Activated T-helper 17 cell treated with anti-CD3 and anti-CD28 coated beads, Interleukin-2, amount 50 U/mL, for 72 hours (primary cell): Measurements from ENCODE around the gene MOGAT2. TPM values are rescaled to one million over a fixed set of nuclear protein-coding genes. Genes with fewer than 3 reads are reported as not detected.

Experiments used
- ATAC-seq: fragments of 150-1000 bp; cut with Tn5 transposase; replicated peaks from 2 replicates; pipeline ENCODE4 v1.10.0; 2021; ENCODE audit warnings: mild to moderate bottlenecking, moderate library complexity
- H3K27ac Mint-ChIP-seq: one replicate; pipeline ENCODE4 v1.8.0; 2022; ENCODE audit warnings: mixed read lengths
- H3K27me3 Mint-ChIP-seq: one replicate; pipeline ENCODE4 v1.8.0; 2022; ENCODE audit warnings: mixed read lengths
- H3K36me3 Mint-ChIP-seq: one replicate; pipeline ENCODE4 v1.8.0; 2022; ENCODE audit warnings: low read depth, mild to moderate bottlenecking, mixed read lengths
- H3K4me1 Mint-ChIP-seq: one replicate; pipeline ENCODE4 v1.8.0; 2022; ENCODE audit warnings: mixed read lengths
- H3K4me3 Mint-ChIP-seq: one replicate; pipeline ENCODE4 v1.8.0; 2022; ENCODE audit warnings: mild to moderate bottlenecking, mixed read lengths
- H3K9me3 Mint-ChIP-seq: one replicate; pipeline ENCODE4 v1.8.0; 2022; ENCODE audit warnings: mixed read lengths
- total RNA-seq, 2 donors: library from RNA; stranded (reverse); gene quantifications; one replicate each; pipeline ENCODE4 v1.2.3, GENCODE V29; 2022

The MOGAT2 gene
- total RNA-seq, 2 donors from 2014 or later: not detected

DNA sequence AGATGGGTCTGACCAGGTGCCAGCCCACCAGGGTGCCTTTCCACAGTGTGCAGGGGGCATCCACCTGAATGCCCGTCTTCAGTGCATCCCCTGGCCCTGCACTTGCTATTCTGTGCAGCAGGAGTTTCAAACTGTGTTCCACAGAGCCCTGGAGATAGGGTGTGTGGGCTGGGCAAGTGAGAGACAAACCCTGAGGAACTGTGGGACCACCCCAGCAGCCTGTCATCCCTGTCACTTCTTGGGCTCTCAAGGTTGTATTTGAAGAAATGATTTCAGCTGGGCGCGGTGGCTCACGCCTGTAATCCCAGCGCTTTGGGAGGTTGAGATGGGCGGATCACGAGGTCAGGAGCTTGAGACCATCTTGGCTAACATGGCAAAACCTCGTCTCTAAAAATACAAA is 44.5 kb downstream of the MOGAT2 start:
- no peaks in the 10 kb centered on the region for H3K9me3 Mint-ChIP-seq
- H3K4me1 Mint-ChIP-seq: peaks cover 4% of the 10 kb centered on the region
- no peak overlapping the region for H3K4me3 Mint-ChIP-seq
- peaks cover under 1% of the 10 kb centered on the region for H3K27me3 Mint-ChIP-seq
- H3K27ac Mint-ChIP-seq: no peak overlapping the region
- no peak for ATAC-seq
- H3K36me3 Mint-ChIP-seq: no peaks in the 10 kb centered on the region

DNA sequence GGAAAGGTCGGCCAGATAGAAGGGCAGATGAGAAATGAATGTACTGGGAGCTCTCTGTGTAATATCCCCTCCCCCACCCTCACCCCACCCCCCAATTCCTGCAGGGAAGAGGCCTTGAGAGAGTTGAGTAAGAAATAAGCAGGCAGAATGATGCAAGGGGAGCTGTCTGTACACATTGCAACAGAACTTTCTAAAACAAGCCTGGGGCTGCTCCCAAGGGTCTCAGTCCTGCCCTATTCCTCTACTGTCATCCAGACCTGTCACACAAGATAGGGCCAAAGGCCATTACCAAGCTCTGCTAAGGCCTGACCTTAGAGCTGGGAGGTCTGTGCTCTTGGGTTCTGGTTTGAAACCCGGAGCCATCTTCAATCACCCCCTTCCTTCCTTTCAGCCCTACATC is 45.2 kb downstream of the MOGAT2 start:
- H3K4me3 Mint-ChIP-seq: no peak overlapping the region
- ATAC-seq: no peak
- H3K27ac Mint-ChIP-seq: no peak overlapping the region
- peaks cover 9% of the 10 kb centered on the region for H3K4me1 Mint-ChIP-seq
- H3K9me3 Mint-ChIP-seq: no peaks in the 10 kb centered on the region
- H3K27me3 Mint-ChIP-seq: peaks cover 3% of the 10 kb centered on the region
- H3K36me3 Mint-ChIP-seq: no peaks in the 10 kb centered on the region

DNA sequence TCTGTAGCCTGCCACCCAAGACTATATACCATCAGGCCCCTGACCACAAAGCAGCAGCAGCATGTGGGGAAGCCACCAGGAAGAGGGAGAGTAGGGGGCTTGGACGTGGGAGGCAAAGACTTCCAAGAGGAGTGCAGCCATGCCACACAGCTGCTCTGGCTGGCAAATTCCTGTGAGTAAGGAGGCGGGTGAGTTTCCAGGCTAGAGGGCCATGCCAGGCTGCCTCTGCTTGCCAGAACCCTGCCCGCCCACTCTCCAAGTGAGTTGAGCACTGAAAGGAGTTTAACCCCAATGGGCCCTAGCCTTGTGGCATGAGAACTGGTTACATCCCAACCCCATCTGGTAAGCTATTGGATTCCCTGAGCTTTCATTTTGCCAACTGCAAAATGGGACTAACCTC is 46.2 kb downstream of the MOGAT2 start:
- Mint-ChIP-seq H3K36me3 (no peaks in the 10 kb centered on the region), H3K27ac (no peak overlapping the region), H3K4me3 (no peak overlapping the region), H3K4me1 (peaks cover 9% of the 10 kb centered on the region), H3K27me3 (peaks cover 3% of the 10 kb centered on the region), H3K9me3 (no peaks in the 10 kb centered on the region)
- no peak for ATAC-seq

DNA sequence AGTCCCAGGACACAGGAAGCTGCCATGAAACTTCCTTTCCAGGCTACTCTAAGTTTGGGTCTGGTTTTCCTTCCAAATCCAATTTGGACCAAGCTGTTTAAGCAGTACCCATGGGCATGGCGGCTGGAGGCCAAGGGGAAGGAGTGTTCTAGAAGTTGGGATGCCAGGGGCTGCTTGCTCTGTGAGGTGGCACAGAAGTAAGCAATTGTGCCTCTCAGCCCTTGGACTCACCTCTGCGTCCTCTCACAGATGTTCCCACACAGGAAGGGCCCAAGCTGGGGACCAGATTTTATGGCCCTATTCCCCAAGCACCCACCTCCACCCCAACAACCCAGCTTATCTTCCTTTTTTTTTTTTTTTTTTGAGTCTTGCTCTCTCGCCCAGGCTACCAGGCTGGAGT is 47.5 kb downstream of the MOGAT2 start:
- H3K27me3 Mint-ChIP-seq: peaks cover 3% of the 10 kb centered on the region
- no peaks in the 10 kb centered on the region for H3K36me3 Mint-ChIP-seq

DNA sequence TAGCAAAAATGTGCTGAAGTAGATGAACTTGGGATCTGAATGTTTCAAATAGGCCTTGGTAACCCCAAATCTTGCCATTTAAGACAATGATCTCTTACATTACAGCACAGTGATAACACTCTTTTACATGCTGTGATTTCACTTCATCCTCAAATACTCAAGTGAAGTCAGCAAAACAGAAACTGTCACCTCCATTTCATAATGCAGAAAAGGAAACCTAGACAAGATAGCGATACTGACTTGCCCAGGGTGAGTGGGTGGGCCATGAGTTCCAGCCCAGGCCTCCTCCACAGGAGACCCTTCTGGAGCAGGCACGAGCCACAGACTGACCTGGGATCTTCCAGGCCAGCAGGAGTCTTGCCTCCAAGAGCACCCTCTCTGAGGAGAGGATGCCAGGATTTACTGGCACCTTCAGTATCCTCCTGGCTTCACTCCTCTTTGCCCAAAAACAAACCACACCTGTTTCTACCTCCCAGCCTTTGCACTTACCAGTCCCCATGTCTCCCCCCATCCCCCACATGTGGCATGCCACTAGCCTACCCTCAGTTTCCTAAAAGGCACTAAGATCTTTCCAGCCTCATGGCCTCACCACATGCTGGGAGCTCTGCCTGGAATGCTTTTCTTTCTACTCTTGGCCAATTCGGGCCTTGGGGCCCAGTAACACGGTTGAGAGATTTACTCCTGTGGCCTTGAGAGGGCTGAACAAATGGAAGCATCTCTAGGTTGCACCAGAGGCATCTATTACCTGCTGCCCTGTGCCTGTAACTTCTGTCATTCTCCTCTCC is 49.0 kb downstream of the MOGAT2 start:
- no peak overlapping the region for H3K4me3 Mint-ChIP-seq
- peaks cover 9% of the 10 kb centered on the region for H3K4me1 Mint-ChIP-seq
- H3K27me3 Mint-ChIP-seq: peaks cover 3% of the 10 kb centered on the region
- no peaks in the 10 kb centered on the region for H3K36me3 Mint-ChIP-seq
- H3K9me3 Mint-ChIP-seq: no peaks in the 10 kb centered on the region
- no peak for ATAC-seq
- peak overlapping the region; percentile 64 for H3K27ac Mint-ChIP-seq

More for the DNA sequence above, 47.5 kb downstream of the MOGAT2 start:
- Mint-ChIP-seq H3K27ac (no peak overlapping the region), H3K4me1 (peaks cover 9% of the 10 kb centered on the region), H3K4me3 (no peak overlapping the region), H3K9me3 (no peaks in the 10 kb centered on the region)
- ATAC-seq: no peak

DNA sequence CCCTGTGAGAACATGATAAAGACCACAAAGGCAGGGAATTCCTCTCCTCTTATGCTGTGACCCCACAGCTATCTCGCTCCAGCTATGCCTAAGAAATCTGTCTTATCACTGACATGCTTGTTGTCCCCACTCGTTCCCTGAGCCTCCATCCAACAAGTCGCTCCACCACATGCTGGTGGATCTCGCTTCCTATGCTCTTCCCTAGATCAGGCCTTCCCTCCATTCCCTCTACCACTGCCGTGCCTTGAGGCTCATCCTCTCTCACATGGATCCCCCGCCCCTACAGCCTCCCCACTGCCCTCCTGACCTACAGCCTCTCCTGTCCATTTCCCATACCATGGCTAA is 49.6 kb downstream of the MOGAT2 start:
- Mint-ChIP-seq H3K4me1 (peaks cover 9% of the 10 kb centered on the region), H3K4me3 (peak overlapping the region; percentile 75), H3K27me3 (peaks cover 3% of the 10 kb centered on the region), H3K36me3 (no peaks in the 10 kb centered on the region), H3K27ac (peak overlapping the region; percentile 64), H3K9me3 (no peaks in the 10 kb centered on the region)
- no peak for ATAC-seq

DNA sequence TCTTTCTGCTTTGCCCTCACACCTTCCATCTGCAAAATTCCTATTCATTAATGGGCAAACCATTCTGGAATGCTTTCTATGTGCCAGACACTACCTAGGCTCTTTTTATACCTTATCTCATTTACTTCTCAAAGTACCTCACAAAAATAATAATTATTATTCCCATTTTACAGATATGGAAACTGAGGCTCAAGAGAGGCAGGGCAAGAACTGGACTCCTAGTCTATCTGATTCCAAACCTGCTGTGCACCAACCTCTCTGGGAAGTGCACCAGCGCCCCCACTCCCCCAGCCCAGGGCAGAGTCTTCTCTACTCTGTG is 50.1 kb downstream of the MOGAT2 start:
- ATAC-seq: no peak
- peaks cover 9% of the 10 kb centered on the region for H3K4me1 Mint-ChIP-seq
- peaks cover 3% of the 10 kb centered on the region for H3K27me3 Mint-ChIP-seq
- no peaks in the 10 kb centered on the region for H3K36me3 Mint-ChIP-seq
- peak overlapping the region; percentile 75 for H3K4me3 Mint-ChIP-seq
- H3K27ac Mint-ChIP-seq: peak overlapping the region; percentile 64
- H3K9me3 Mint-ChIP-seq: no peaks in the 10 kb centered on the region

DNA sequence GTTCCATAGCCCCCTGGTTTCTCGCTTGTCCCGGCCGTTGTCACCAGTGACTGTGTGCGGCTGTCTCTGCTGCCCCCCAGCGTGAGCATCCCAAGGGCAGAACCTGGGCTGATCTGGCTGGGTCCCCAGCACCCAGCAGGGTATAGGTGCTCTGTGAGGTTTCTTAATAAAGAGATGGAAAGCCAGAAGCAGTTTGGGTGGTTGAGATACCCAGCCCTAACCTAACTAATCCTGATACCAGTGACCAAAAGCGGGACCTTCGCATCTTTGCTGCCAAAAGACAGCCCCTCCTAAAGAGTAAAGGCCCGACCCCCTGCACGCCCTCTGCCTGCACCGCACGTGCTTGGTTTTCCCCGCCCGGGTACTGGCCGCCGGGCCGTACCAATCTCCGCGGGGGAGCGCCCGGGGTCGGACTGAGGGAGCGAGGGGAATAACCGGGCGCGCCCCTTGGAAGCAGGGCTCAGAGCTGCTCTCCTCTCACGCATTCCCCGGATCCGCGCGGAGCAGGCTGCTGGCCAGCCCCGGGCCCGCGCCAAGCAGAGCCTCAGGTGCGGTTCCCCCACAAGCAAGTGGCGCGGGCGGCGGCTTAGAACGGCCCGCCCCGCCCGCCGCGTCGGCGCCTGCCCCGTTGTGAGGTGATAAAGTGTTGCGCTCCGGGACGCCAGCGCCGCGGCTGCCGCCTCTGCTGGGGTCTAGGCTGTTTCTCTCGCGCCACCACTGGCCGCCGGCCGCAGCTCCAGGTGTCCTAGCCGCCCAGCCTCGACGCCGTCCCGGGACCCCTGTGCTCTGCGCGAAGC is 50.7 kb downstream of the MOGAT2 start, which contains the start of gene DGAT2:
TSS of gene DGAT2 (plus strand) at position 667 of the 797 bp plus-strand sequence. CDS start 214 bp downstream, outside the sequence.
- Mint-ChIP-seq H3K27me3 (peaks cover 3% of the 10 kb centered on the region), H3K4me1 (peaks cover 9% of the 10 kb centered on the region), H3K27ac (peak within 1 kb of the TSS; percentile 64), H3K36me3 (no peaks in the 10 kb centered on the region), H3K4me3 (peak within 1 kb of the TSS; percentile 75), H3K9me3 (no peaks in the 10 kb centered on the region)
- ATAC-seq: peak; percentile 89

DNA sequence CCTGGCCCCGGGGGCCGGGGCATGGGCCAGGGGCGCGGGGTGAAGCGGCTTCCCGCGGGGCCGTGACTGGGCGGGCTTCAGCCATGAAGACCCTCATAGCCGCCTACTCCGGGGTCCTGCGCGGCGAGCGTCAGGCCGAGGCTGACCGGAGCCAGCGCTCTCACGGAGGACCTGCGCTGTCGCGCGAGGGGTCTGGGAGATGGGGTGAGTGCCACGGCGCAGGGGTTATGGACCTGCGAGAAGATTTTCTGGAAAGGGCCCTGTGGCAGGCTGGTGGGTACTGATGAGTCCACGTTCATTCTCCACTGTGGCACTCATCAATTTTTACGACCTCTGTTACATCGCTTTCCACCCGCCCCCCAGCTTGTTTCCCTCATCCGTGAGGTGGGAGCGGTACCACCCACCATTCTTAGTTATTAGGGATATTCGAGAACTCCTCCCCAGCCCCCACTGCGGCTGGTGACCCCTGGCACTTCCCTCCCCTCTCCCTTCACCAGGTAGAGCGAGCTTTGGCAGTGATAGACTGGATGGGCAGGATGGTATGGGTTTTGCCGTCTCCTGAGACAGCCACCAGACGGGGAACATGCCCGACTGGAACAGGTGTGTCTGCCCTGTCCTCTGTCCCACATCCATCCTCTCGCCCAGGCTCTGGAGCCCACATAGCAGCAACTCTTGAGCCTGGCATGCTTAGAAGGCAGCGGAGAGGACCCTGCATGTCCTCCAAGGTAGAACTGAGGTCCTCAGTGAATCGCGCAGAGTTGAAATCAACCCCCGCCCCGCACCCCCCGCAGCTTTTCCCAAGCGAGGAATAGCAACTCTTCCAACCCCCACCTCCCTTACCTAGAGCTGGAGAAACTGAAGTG is 51.5 kb downstream of the MOGAT2 start:
- no peak for ATAC-seq

DNA sequence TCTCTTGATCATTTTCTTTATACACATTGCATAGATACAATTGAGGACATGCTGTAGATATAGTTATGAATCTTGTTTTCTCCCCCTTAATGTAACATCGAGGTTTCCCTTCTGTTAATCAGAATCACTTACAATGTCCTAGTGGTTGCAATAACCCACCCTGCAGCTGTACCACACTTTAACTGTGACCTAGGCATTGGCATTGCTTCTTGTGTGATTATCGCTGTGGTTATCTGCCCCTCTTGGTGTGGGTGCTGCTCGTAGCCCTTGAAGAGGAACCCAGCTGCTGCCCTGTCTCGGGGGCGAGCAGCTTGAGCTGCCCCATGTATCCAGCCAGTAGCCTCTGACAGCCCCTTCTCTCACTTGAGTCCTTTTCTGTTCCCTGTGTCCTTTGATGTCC is 52.5 kb downstream of the MOGAT2 start:
- Mint-ChIP-seq H3K27me3 (peaks cover 3% of the 10 kb centered on the region), H3K4me1 (peaks cover 17% of the 10 kb centered on the region), H3K9me3 (no peaks in the 10 kb centered on the region), H3K36me3 (no peaks in the 10 kb centered on the region), H3K27ac (no peak overlapping the region), H3K4me3 (peak overlapping the region; percentile 75)
- ATAC-seq: no peak

More for the DNA sequence above, 51.5 kb downstream of the MOGAT2 start:
- Mint-ChIP-seq H3K9me3 (no peaks in the 10 kb centered on the region), H3K27ac (no peak overlapping the region), H3K27me3 (peaks cover 3% of the 10 kb centered on the region), H3K4me1 (peaks cover 17% of the 10 kb centered on the region), H3K36me3 (no peaks in the 10 kb centered on the region), H3K4me3 (peak overlapping the region; percentile 75)

DNA sequence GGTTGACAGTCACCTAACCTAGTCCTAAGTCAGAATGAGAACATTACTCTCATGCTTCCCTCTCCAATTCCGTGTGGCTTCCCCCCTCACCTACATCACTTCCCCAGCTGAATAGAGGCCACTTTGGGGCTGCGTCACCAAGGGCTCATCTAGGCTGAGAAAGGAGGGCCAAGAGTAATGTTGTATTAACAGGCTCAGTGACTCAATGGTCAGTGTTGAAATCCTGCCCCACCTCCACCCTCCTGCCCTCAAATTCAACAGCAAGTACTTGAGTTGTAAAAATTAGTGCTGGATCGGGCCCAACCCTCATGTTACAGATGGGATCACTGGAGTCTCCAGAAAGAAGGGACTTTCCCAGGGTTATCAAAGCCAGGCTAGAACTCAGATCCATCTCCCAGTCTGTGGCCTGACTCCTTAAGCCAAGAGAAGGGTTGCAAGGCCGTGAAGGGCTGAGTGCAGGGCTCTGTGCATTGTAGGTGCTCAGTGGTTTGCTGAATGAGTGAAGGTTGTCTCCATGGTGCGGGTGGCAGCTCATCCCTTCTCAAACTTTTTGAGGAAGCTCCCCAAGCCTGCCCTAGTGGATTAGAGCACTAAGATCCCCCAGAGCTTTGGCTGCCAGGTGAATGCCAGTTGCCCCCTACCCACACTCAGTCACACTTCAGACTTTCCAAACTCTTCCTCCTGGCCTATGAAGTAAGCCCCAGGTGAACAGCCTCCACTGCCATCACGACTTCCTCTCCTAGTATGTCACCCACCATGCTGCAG is 54.2 kb downstream of the MOGAT2 start:
- no peak overlapping the region for H3K27ac Mint-ChIP-seq
- H3K36me3 Mint-ChIP-seq: no peaks in the 10 kb centered on the region
- ATAC-seq: no peak
- H3K4me3 Mint-ChIP-seq: no peak overlapping the region
- peaks cover 16% of the 10 kb centered on the region for H3K4me1 Mint-ChIP-seq
- peaks cover 3% of the 10 kb centered on the region for H3K27me3 Mint-ChIP-seq
- H3K9me3 Mint-ChIP-seq: no peaks in the 10 kb centered on the region

DNA sequence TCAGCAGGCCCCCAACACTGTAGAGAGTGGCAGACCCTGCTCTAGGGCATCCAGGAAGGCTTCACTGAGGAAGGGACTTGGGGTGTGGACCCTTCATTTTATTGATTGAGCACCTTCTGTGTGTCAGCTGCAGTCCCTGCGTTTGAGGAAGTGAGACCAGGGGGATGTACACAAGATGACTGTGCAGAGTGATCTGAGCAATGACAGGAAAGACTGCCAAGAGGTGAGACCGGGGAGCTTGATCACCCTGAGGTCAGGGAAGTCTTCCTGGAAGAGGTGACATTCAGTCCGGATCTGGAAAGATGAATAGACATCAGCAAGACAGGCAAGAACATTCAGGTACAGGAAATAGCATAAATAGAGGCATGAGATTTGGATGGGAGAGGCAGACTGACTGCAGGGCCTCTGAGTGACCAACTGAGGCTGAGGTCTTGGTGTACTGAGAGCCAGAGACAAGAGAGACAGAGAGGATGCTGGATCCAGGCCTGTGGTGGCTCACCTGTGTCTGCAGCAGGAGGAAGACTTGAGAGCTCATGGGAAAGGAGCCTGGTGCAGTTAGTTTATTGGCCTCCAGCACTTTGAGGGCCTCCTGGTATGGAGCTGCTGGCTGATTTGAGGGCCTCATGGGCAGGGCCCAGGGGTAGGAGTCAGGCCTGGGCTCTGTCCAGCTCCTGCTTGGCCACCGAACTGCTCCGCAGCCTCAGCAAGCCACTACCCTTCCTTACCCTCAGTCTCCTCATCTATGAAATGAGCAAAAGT is 56.1 kb downstream of the MOGAT2 start:
- Mint-ChIP-seq H3K4me3 (peak overlapping the region; percentile 44), H3K9me3 (no peaks in the 10 kb centered on the region), H3K27me3 (no peaks in the 10 kb centered on the region), H3K4me1 (peaks cover 16% of the 10 kb centered on the region), H3K36me3 (no peaks in the 10 kb centered on the region), H3K27ac (peak overlapping the region; percentile 77)
- peak; percentile 88 for ATAC-seq

DNA sequence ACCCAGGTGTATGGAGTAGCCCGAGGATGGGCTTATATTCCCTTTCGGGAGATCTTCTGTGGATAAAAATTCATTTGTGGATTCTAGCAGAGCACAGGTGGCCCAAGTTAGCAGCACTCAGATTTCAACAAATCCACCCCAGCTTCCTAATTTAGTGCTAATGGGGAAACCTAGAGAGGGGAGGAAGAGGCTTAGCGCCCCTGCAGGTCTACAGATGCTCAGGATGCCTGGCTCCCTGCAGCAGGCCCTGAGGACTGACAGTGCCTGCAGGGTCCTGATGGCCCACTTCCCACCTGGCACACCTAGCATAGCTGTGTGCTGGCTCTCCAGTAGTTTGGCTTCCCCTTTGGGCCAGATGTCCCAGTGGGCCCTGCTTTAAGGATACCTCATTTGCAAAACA is 57.4 kb downstream of the MOGAT2 start:
- Mint-ChIP-seq H3K27me3 (no peaks in the 10 kb centered on the region), H3K27ac (no peak overlapping the region), H3K36me3 (no peaks in the 10 kb centered on the region), H3K9me3 (no peaks in the 10 kb centered on the region), H3K4me1 (peaks cover 16% of the 10 kb centered on the region), H3K4me3 (no peak overlapping the region)
- ATAC-seq: no peak
